Breast epithelium (tissue), 3 donors: ENCODE data around the gene CD99.

Experiments
- CTCF ChIP-seq, 3 donors: fragments of 450-650 bp; IDR thresholded peaks; one replicate each; pipeline ENCODE4 v1.5.1; 2016 to 2017; ENCODE audit warnings: antibody characterized with exemption in 3 of 3, mild to moderate bottlenecking in 3 of 3, moderate library complexity in 3 of 3
- POLR2A ChIP-seq: fragments of 450-650 bp; IDR thresholded peaks from one replicate; pipeline ENCODE4 v1.6.1; 2016; ENCODE audit warnings: antibody characterized with exemption, mild to moderate bottlenecking, moderate library complexity
- POLR2AphosphoS5 ChIP-seq, 3 donors: sonication (generic); formaldehyde crosslinking; IDR thresholded peaks; one replicate each; pipeline ENCODE4 v1.6.1; 2017; ENCODE audit warnings: antibody characterized with exemption in 3 of 3

- TF ChIP-seq CTCF (IDR thresholded peaks at IDR 0.05) (no peak), POLR2A (no peak), POLR2AphosphoS5 (IDR thresholded peaks at IDR 0.05) (no peak)
Measured at GRCh38 chrX:2774057-2774456, 83.0 kb downstream of the CD99 start.
